SU-DHL-6 (cell line): ENCODE measurements around the gene TOR4A.

Experiments used
- H2AFZ ChIP-seq: fragments of 200-600 bp; sonication (generic); 2 replicates; pipeline ENCODE4 v1.6.1; 2014; ENCODE audit warnings: low read depth, mild to moderate bottlenecking, moderate library complexity, mixed read lengths, antibody characterized with exemption, low read length; ENCODE audit not compliant: severe bottlenecking
- H3F3A ChIP-seq: fragments of 200-600 bp; shearing (Covaris generic); 2 replicates; pipeline ENCODE4 v1.6.0; 2016; ENCODE audit warnings: antibody characterized with exemption, mild to moderate bottlenecking; ENCODE audit not compliant: insufficient read depth
- H3K27ac ChIP-seq: fragments of 200-600 bp; sonication (generic); 2 replicates; pipeline ENCODE4 v1.5.1; 2016; ENCODE audit warnings: low read depth, mild to moderate bottlenecking, low read length, moderate library complexity, mixed read lengths
- H3K27me3 ChIP-seq: fragments of 200-600 bp; sonication (generic), shearing (Covaris generic); 2 replicates; pipeline ENCODE4 v1.6.0; 2014; ENCODE audit warnings: mild to moderate bottlenecking, low read length
- H3K36me3 ChIP-seq: fragments of 200-600 bp; sonication (generic); 2 replicates; pipeline ENCODE4 v1.6.1; 2014; ENCODE audit warnings: mild to moderate bottlenecking, low read length, mixed read lengths
- H3K4me2 ChIP-seq: fragments of 300-600, 200-600 bp; shearing (Covaris generic), sonication (generic); 2 replicates; pipeline ENCODE4 v1.6.0; 2014; ENCODE audit warnings: low read length, low read depth, mild to moderate bottlenecking; ENCODE audit not compliant: poor library complexity, severe bottlenecking
- H3K4me3 ChIP-seq: fragments of 200-600 bp; sonication (generic); 2 replicates; pipeline ENCODE4 v1.5.1; 2014; ENCODE audit warnings: antibody characterized with exemption, low read length, mild to moderate bottlenecking, mixed read lengths; ENCODE audit not compliant: insufficient read depth, poor library complexity, severe bottlenecking
- H3K79me2 ChIP-seq: fragments of 200-600 bp; sonication (generic); 2 replicates; pipeline ENCODE4 v1.6.1; 2014; ENCODE audit warnings: mild to moderate bottlenecking, low read length, moderate library complexity; ENCODE audit not compliant: insufficient read depth
- H3K9ac ChIP-seq: fragments of 200-600 bp; sonication (generic); 2 replicates; pipeline ENCODE4 v1.7.0; 2014; ENCODE audit warnings: mild to moderate bottlenecking, low read length
- H3K9me2 ChIP-seq: fragments of 200-600 bp; sonication (generic); replicated peaks from 2 replicates; pipeline ENCODE4 v1.6.1; 2014; ENCODE audit warnings: low read length; ENCODE audit not compliant: insufficient read depth
- H3K9me3 ChIP-seq: fragments of 200-600 bp; sonication (generic); 2 replicates; pipeline ENCODE4 v1.6.1; 2014; ENCODE audit warnings: low read length, mixed read lengths; ENCODE audit not compliant: insufficient read depth
- H4K20me1 ChIP-seq: fragments of 200-600 bp; sonication (generic); 2 replicates; pipeline ENCODE4 v1.6.1; 2014; ENCODE audit warnings: low read depth, mild to moderate bottlenecking, antibody characterized with exemption, low read length, moderate library complexity, mixed read lengths
- CTCF ChIP-seq: fragments of 200-600 bp; sonication (generic); IDR thresholded peaks from one replicate; pipeline ENCODE4 v1.5.1; 2017; ENCODE audit warnings: antibody characterized with exemption, mild to moderate bottlenecking, low read length, moderate library complexity; ENCODE audit not compliant: insufficient read depth, poor library complexity, severe bottlenecking
- EZH2phosphoT487 ChIP-seq: fragments of 200-600 bp; sonication (generic), shearing (Covaris generic); conservative IDR thresholded peaks from 2 replicates; pipeline ENCODE4 v1.6.1; 2018; ENCODE audit warnings: mild to moderate bottlenecking, antibody characterized with exemption, low read length, moderate library complexity, mixed read lengths

Gene TOR4A

DNA sequence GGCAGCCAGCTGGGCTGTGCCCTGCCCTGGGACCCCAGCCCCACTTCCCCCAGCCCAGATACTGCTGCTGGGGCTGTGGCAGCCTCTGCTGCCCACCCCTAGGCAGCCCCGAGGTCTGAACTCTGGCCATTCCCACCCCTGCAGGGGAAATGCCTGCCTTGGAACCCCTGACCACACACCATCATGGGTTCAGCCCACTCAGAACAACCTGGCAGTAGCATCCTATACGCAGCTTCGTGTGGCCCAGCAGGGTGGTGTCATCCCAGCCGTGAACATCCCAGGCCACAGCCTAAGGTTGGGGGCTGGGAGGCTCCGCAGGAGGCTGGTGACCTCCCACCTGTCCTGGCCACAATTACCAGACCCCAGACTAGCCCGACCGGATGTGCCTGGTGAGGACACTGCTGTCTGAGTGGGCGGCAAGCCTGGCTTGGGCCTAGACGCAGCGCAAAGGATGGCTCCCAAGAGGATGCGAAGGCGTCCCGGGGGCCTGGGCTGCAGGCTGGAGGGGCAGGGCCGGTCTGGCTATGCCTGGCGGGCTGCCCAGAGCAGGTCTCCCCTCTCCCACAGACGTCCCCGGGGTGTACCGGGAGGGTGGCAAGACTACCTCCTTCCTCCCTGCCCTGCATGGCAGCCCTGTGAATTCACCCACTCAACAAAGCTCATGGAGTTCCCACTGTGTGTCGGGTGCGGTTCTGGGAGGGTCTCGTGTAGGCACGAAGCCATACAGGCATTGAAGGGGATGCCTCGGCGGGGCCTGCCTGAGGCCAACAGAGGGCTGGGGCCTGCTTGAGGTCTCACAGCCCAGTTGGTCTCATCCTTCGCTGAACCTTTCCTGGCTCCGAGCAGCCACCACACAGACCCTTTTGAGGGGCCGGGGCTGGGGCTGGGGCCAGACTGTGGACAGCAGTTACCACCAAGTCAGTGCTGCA lies 48.3 kb upstream of the TOR4A start:
- no peaks in the 10 kb centered on the region for H3F3A ChIP-seq
- no peak overlapping the region for H2AFZ ChIP-seq
- H3K4me2 ChIP-seq = no peak overlapping the region
- TF ChIP-seq EZH2phosphoT487 (no peak), CTCF (no peak)
- no peak overlapping the region for H3K9ac ChIP-seq
- no peaks in the 10 kb centered on the region for H3K9me3 ChIP-seq
- H3K36me3 ChIP-seq = no peaks in the 10 kb centered on the region
- H3K4me3 ChIP-seq = no peak overlapping the region
- H3K27ac ChIP-seq = no peak overlapping the region
- no peaks in the 10 kb centered on the region for H3K27me3 ChIP-seq
- no peaks in the 10 kb centered on the region for H3K9me2 ChIP-seq
- no peaks in the 10 kb centered on the region for H4K20me1 ChIP-seq
- H3K79me2 ChIP-seq = no peaks in the 10 kb centered on the region

DNA sequence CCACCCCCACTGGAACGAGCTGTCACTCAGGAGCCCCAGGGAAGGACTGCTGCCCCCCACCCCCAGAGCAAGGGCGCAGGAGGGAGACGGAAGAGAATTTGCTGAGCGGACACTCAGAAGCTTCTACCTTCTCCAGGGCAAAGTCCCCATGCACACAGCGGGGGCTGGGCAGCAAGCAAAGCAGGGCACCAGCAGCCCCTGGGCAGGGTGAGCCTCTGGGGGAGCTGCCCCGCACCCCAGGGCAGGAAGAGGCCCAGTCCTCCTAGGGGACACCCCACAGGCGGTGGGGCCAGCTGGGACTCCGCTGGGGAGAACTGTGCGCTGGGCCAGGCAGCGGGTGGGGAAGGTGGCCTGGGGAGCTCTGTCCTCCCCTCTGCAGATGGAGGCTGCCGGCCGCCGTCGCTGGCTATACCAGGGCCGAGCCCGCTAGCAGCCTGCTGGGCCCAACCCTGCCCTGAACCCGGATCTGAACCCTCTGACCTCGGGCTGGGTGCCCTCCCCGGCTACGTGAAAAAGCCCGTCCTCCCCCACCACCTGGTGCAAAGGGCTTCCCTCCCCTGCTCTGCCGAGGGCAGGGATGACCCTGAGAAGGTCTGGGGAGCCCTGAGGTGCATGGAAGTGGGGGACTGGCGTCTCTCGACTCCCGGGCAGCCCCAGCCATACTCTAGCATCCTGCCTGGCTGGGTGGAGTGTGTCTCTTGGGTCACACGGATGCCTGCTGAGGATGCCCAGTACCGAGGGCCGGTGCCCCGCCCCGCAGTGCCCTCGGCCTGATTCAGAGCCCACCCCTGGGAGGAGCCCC lies 47.4 kb upstream of the TOR4A start:
- H3K27me3 ChIP-seq = no peaks in the 10 kb centered on the region
- H3K36me3 ChIP-seq = no peaks in the 10 kb centered on the region
- no peaks in the 10 kb centered on the region for H3K79me2 ChIP-seq
- H3K4me3 ChIP-seq = no peak overlapping the region
- H2AFZ ChIP-seq = no peak overlapping the region
- H3K9ac ChIP-seq = no peak overlapping the region
- no peaks in the 10 kb centered on the region for H3K9me3 ChIP-seq
- no peaks in the 10 kb centered on the region for H3K9me2 ChIP-seq
- no peak for TF ChIP-seq EZH2phosphoT487
- no peak for TF ChIP-seq CTCF
- no peak overlapping the region for H3K27ac ChIP-seq
- no peak overlapping the region for H3K4me2 ChIP-seq
- H3F3A ChIP-seq = no peaks in the 10 kb centered on the region
- no peaks in the 10 kb centered on the region for H4K20me1 ChIP-seq

GRCh38 chr9:137230705-137231371 lies 46.7 kb upstream of the TOR4A start, which contains the start of gene SLC34A3:
SLC34A3 (plus strand) TSS chr9:137230901; CDS start chr9:137231703, 802 bp downstream.
- no peak within 1 kb of the TSS for H2AFZ ChIP-seq
- TF ChIP-seq EZH2phosphoT487 (no peak), CTCF (no peak)
- no peak within 1 kb of the TSS for H3K4me3 ChIP-seq
- no peaks in the 10 kb centered on the region for H3K9me3 ChIP-seq
- H3K9ac ChIP-seq = no peak within 1 kb of the TSS
- no peaks in the 10 kb centered on the region for H3K36me3 ChIP-seq
- no peak within 1 kb of the TSS for H3K4me2 ChIP-seq
- H3K79me2 ChIP-seq = no peaks in the 10 kb centered on the region
- no peaks in the 10 kb centered on the region for H4K20me1 ChIP-seq
- H3F3A ChIP-seq = no peaks in the 10 kb centered on the region
- H3K27me3 ChIP-seq = no peaks in the 10 kb centered on the region
- no peaks in the 10 kb centered on the region for H3K9me2 ChIP-seq
- no peak within 1 kb of the TSS for H3K27ac ChIP-seq
